Measurements from ENCODE around the gene ATXN1. TPM values are rescaled to one million over a fixed set of nuclear protein-coding genes. Genes with fewer than 3 reads are reported as not detected.

Gene ATXN1
- polyA plus RNA-seq, 1 donor, result 13.6 TPM

- Histone ChIP-seq H3K4me1 (ENCODE audit: control insufficient read depth, insufficient read depth, low read length) (no peaks in the 10 kb centered on the region), H3K27me3 (ENCODE audit: control insufficient read depth, insufficient read depth, low read length) (no peaks in the 10 kb centered on the region), H3K27ac (ENCODE audit: low read length) (no peak overlapping the region), H3K36me3 (ENCODE audit: control insufficient read depth, insufficient read depth, low read length) (no peaks in the 10 kb centered on the region), H3K9me3 (ENCODE audit: control insufficient read depth, low read depth, low read length) (no peaks in the 10 kb centered on the region), H3K4me3 (ENCODE audit: low read length) (no peak overlapping the region)
- 94% methylated on average over 4 of the region's 6 CpGs for WGBS (ENCODE audit: insufficient coverage, low lambda C conversion rate)
- DNase-seq, result no peak
Measured at GRCh38 chr6:16671302-16672289, 89.7 kb downstream of the ATXN1 start.

- H3K4me3 ChIP-seq (ENCODE audit: low read length), result no peak overlapping the region
- WGBS (ENCODE audit: insufficient coverage, low lambda C conversion rate), result 57% methylated on average over 1 of the region's 2 CpGs
- no peaks in the 10 kb centered on the region for H3K36me3 ChIP-seq (ENCODE audit: control insufficient read depth, insufficient read depth, low read length)
- no peaks in the 10 kb centered on the region for H3K4me1 ChIP-seq (ENCODE audit: control insufficient read depth, insufficient read depth, low read length)
- DNase-seq, result no peak
- no peaks in the 10 kb centered on the region for H3K27me3 ChIP-seq (ENCODE audit: control insufficient read depth, insufficient read depth, low read length)
- H3K27ac ChIP-seq (ENCODE audit: low read length), result no peak overlapping the region
- H3K9me3 ChIP-seq (ENCODE audit: control insufficient read depth, low read depth, low read length), result no peaks in the 10 kb centered on the region
Measured at GRCh38 chr6:16670617-16671051, 90.6 kb downstream of the ATXN1 start.

GRCh38 chr6:16670183-16670582 lies 91.1 kb downstream of the ATXN1 start:
- H3K4me1 ChIP-seq (ENCODE audit: control insufficient read depth, insufficient read depth, low read length), result no peaks in the 10 kb centered on the region
- DNase-seq, result no peak
- no peaks in the 10 kb centered on the region for H3K9me3 ChIP-seq (ENCODE audit: control insufficient read depth, low read depth, low read length)
- H3K27ac ChIP-seq (ENCODE audit: low read length), result no peak overlapping the region
- no peak overlapping the region for H3K4me3 ChIP-seq (ENCODE audit: low read length)
- no peaks in the 10 kb centered on the region for H3K27me3 ChIP-seq (ENCODE audit: control insufficient read depth, insufficient read depth, low read length)
- WGBS (ENCODE audit: insufficient coverage, low lambda C conversion rate), result 100% methylated on average over 1 of the region's 4 CpGs
- no peaks in the 10 kb centered on the region for H3K36me3 ChIP-seq (ENCODE audit: control insufficient read depth, insufficient read depth, low read length)

- no peaks in the 10 kb centered on the region for H3K9me3 ChIP-seq (ENCODE audit: control insufficient read depth, low read depth, low read length)
- 100% methylated on average over 3 of the region's 3 CpGs for WGBS (ENCODE audit: insufficient coverage, low lambda C conversion rate)
- no peaks in the 10 kb centered on the region for H3K36me3 ChIP-seq (ENCODE audit: control insufficient read depth, insufficient read depth, low read length)
- H3K4me1 ChIP-seq (ENCODE audit: control insufficient read depth, insufficient read depth, low read length), result no peaks in the 10 kb centered on the region
- H3K4me3 ChIP-seq (ENCODE audit: low read length), result no peak overlapping the region
- no peak for DNase-seq
- no peak overlapping the region for H3K27ac ChIP-seq (ENCODE audit: low read length)
- H3K27me3 ChIP-seq (ENCODE audit: control insufficient read depth, insufficient read depth, low read length), result no peaks in the 10 kb centered on the region
Measured at GRCh38 chr6:16669227-16669626, 92.0 kb downstream of the ATXN1 start.

- DNase-seq, result no peak
- Histone ChIP-seq H3K36me3 (ENCODE audit: control insufficient read depth, insufficient read depth, low read length) (no peaks in the 10 kb centered on the region), H3K27ac (ENCODE audit: low read length) (no peak overlapping the region), H3K27me3 (ENCODE audit: control insufficient read depth, insufficient read depth, low read length) (no peaks in the 10 kb centered on the region), H3K4me3 (ENCODE audit: low read length) (no peak overlapping the region), H3K9me3 (ENCODE audit: control insufficient read depth, low read depth, low read length) (no peaks in the 10 kb centered on the region), H3K4me1 (ENCODE audit: control insufficient read depth, insufficient read depth, low read length) (no peaks in the 10 kb centered on the region)
- WGBS (ENCODE audit: insufficient coverage, low lambda C conversion rate), result 95% methylated on average over 3 of the region's 4 CpGs
Measured at GRCh38 chr6:16667509-16667908, 93.8 kb downstream of the ATXN1 start.

GRCh38 chr6:16665992-16666391 lies 95.3 kb downstream of the ATXN1 start:
- no peak overlapping the region for H3K27ac ChIP-seq (ENCODE audit: low read length)
- WGBS (ENCODE audit: insufficient coverage, low lambda C conversion rate), result 100% methylated on average over 1 of the region's 2 CpGs
- DNase-seq, result no peak
- H3K4me1 ChIP-seq (ENCODE audit: control insufficient read depth, insufficient read depth, low read length), result no peaks in the 10 kb centered on the region
- H3K36me3 ChIP-seq (ENCODE audit: control insufficient read depth, insufficient read depth, low read length), result peaks cover 4% of the 10 kb centered on the region
- H3K4me3 ChIP-seq (ENCODE audit: low read length), result no peak overlapping the region
- no peaks in the 10 kb centered on the region for H3K27me3 ChIP-seq (ENCODE audit: control insufficient read depth, insufficient read depth, low read length)
- peaks cover 5% of the 10 kb centered on the region for H3K9me3 ChIP-seq (ENCODE audit: control insufficient read depth, low read depth, low read length)

- no peak for DNase-seq
- no CpG with 5 or more reads among the region's 1 CpG for WGBS (ENCODE audit: insufficient coverage, low lambda C conversion rate)
- no peak overlapping the region for H3K4me3 ChIP-seq (ENCODE audit: low read length)
Measured at GRCh38 chr6:16665182-16665581, 96.1 kb downstream of the ATXN1 start.

GRCh38 chr6:16663901-16664300 lies 97.4 kb downstream of the ATXN1 start:
- H3K9me3 ChIP-seq (ENCODE audit: control insufficient read depth, low read depth, low read length), result peaks cover 5% of the 10 kb centered on the region
- DNase-seq, result no peak
- no peaks in the 10 kb centered on the region for H3K27me3 ChIP-seq (ENCODE audit: control insufficient read depth, insufficient read depth, low read length)
- WGBS (ENCODE audit: insufficient coverage, low lambda C conversion rate), result no CpG with 5 or more reads among the region's 1 CpG
- H3K4me3 ChIP-seq (ENCODE audit: low read length), result no peak overlapping the region
- no peaks in the 10 kb centered on the region for H3K4me1 ChIP-seq (ENCODE audit: control insufficient read depth, insufficient read depth, low read length)
- H3K36me3 ChIP-seq (ENCODE audit: control insufficient read depth, insufficient read depth, low read length), result peaks cover 4% of the 10 kb centered on the region
- no peak overlapping the region for H3K27ac ChIP-seq (ENCODE audit: low read length)

More at GRCh38 chr6:16665182-16665581, 96.1 kb downstream of the ATXN1 start:
- Histone ChIP-seq H3K27ac (ENCODE audit: low read length) (no peak overlapping the region), H3K36me3 (ENCODE audit: control insufficient read depth, insufficient read depth, low read length) (peaks cover 4% of the 10 kb centered on the region), H3K27me3 (ENCODE audit: control insufficient read depth, insufficient read depth, low read length) (no peaks in the 10 kb centered on the region), H3K4me1 (ENCODE audit: control insufficient read depth, insufficient read depth, low read length) (no peaks in the 10 kb centered on the region), H3K9me3 (ENCODE audit: control insufficient read depth, low read depth, low read length) (peaks cover 5% of the 10 kb centered on the region)

GRCh38 chr6:16660157-16660497 lies 101.1 kb downstream of the ATXN1 start:
- no peak for DNase-seq
- H3K4me1 ChIP-seq (ENCODE audit: control insufficient read depth, insufficient read depth, low read length), result no peaks in the 10 kb centered on the region
- peaks cover 5% of the 10 kb centered on the region for H3K9me3 ChIP-seq (ENCODE audit: control insufficient read depth, low read depth, low read length)
- H3K4me3 ChIP-seq (ENCODE audit: low read length), result no peak overlapping the region
- no peaks in the 10 kb centered on the region for H3K27me3 ChIP-seq (ENCODE audit: control insufficient read depth, insufficient read depth, low read length)
- H3K27ac ChIP-seq (ENCODE audit: low read length), result no peak overlapping the region
- peaks cover 18% of the 10 kb centered on the region for H3K36me3 ChIP-seq (ENCODE audit: control insufficient read depth, insufficient read depth, low read length)
- no CpG with 5 or more reads among the region's 1 CpG for WGBS (ENCODE audit: insufficient coverage, low lambda C conversion rate)

- no peak overlapping the region for H3K4me3 ChIP-seq (ENCODE audit: low read length)
- H3K27ac ChIP-seq (ENCODE audit: low read length), result no peak overlapping the region
- WGBS (ENCODE audit: insufficient coverage, low lambda C conversion rate), result 93% methylated on average over 3 of the region's 6 CpGs
- H3K9me3 ChIP-seq (ENCODE audit: control insufficient read depth, low read depth, low read length), result peaks cover 5% of the 10 kb centered on the region
- no peaks in the 10 kb centered on the region for H3K27me3 ChIP-seq (ENCODE audit: control insufficient read depth, insufficient read depth, low read length)
- H3K4me1 ChIP-seq (ENCODE audit: control insufficient read depth, insufficient read depth, low read length), result no peaks in the 10 kb centered on the region
- H3K36me3 ChIP-seq (ENCODE audit: control insufficient read depth, insufficient read depth, low read length), result peaks cover 23% of the 10 kb centered on the region
- DNase-seq, result no peak
Measured at GRCh38 chr6:16659466-16660156, 101.6 kb downstream of the ATXN1 start.

Data from large intestine (tissue), 3 donors.